K562 (cell line): ENCODE data around the gene STEEP1. TPM values are rescaled to one million over a fixed set of nuclear protein-coding genes. Genes with fewer than 3 reads are reported as not detected.

Experiments used
- ATAC-seq: fragments of 200-7000 bp; cut with Tn5 transposase; 3 replicates; pipeline ENCODE4 v1.9.1; 2020; ENCODE audit warnings: moderate library complexity
- BruUV-seq: library from RNA; stranded (reverse); fragments of 400-500 nt; replicated peaks from 2 replicates; lab custom pipeline; 2021; lab: Mats Ljungman, UMichigan
- CTCF ChIA-PET: fragments of 300-600 bp; formaldehyde crosslinking; extraction: SDS; loops from one replicate; lab custom pipeline; 2021; ENCODE audit warnings: low intra/inter-chr PET ratio; lab: Yijun Ruan, JAX
- POLR2A ChIA-PET: fragments of 300-600, 350-650 bp; sonication (Branson Sonifier 250); formaldehyde crosslinking; extraction: SDS; loops from one replicate; lab custom pipeline; 2021; ENCODE audit warnings: antibody characterized with exemption, inconsistent platforms; lab: Yijun Ruan, JAX
- DNase-seq, 4 experiments: peaks; one replicate each; pipeline versions ENCODE4 v3.0.0 to v3.0.0-alpha.2; 2011 to 2018; ENCODE audit warnings: low spot score in 3 of 4, mixed read lengths in 3 of 4; ENCODE audit errors: extremely low read depth in 1 of 4
- FAIRE-seq: peaks from 2 replicates; lab custom pipeline; 2011; peaks lifted over from hg19 to GRCh38; lab: Jason Lieb, UNC
- H2AFZ ChIP-seq: 2 replicates; pipeline ENCODE4 v1.6.0; 2011; ENCODE audit warnings: low read depth, low read length, control low read depth, inconsistent platforms
- H3K27ac ChIP-seq: fragments of 200-600 bp; 3 replicates; pipeline ENCODE4 v1.8.0; 2011; ENCODE audit warnings: low read depth, mild to moderate bottlenecking, control low read depth, inconsistent platforms, low read length, moderate library complexity, mixed read lengths; ENCODE audit errors: extremely low read depth
- H3K27me3 ChIP-seq, 2 experiments: fragments of 300-600 bp in 1 of 2; 2 replicates in 1 of 2; 3 replicates in 1 of 2; pipeline versions ENCODE4 v1.6.0 to v1.8.0; 2011; ENCODE audit warnings: inconsistent platforms in 2 of 2, low read length in 2 of 2, mild to moderate bottlenecking in 1 of 2, mixed read lengths in 1 of 2, moderate library complexity in 1 of 2; ENCODE audit not compliant: control insufficient read depth in 2 of 2, insufficient read depth in 2 of 2
- H3K36me3 ChIP-seq: fragments of 300-600 bp; 3 replicates; pipeline ENCODE4 v1.8.0; 2011; ENCODE audit warnings: mild to moderate bottlenecking, low read length, inconsistent platforms; ENCODE audit not compliant: control insufficient read depth, insufficient read depth
- H3K4me1 ChIP-seq, 2 experiments: fragments of 200-600 bp in 1 of 2; replicated peaks in 1 of 2; 2 replicates in 1 of 2; 3 replicates in 1 of 2; pipeline versions ENCODE4 v1.5.1 to v1.8.0; 2011; ENCODE audit warnings: inconsistent platforms in 2 of 2, low read length in 2 of 2, mild to moderate bottlenecking in 1 of 2, mixed read lengths in 1 of 2, moderate library complexity in 1 of 2; ENCODE audit not compliant: control insufficient read depth in 2 of 2, insufficient read depth in 2 of 2
- H3K4me2 ChIP-seq: 2 replicates; pipeline ENCODE4 v1.6.1; 2011; ENCODE audit warnings: low read length, control low read depth, inconsistent platforms, mixed read lengths; ENCODE audit not compliant: insufficient read depth
- H3K4me3 ChIP-seq: fragments of 200-600 bp; sonication (generic), shearing (Covaris generic); 2 replicates; pipeline ENCODE4 v1.5.1; 2016; ENCODE audit warnings: control low read depth, inconsistent platforms
- H3K79me2 ChIP-seq: fragments of 200-600 bp; 3 replicates; pipeline ENCODE4 v1.8.0; 2011; ENCODE audit warnings: low read length, inconsistent platforms; ENCODE audit not compliant: control insufficient read depth, insufficient read depth
- H3K9ac ChIP-seq, 2 experiments: 2 replicates each; pipeline versions ENCODE4 v1.6.0 to v1.6.1; 2011; ENCODE audit warnings: low read depth in 2 of 2, low read length in 2 of 2, control low read depth in 1 of 2, inconsistent platforms in 1 of 2, mild to moderate bottlenecking in 1 of 2, mixed read lengths in 1 of 2; ENCODE audit not compliant: insufficient read depth in 1 of 2
- H3K9me1 ChIP-seq: one replicate; pipeline ENCODE4 v1.6.0; 2011; ENCODE audit warnings: inconsistent platforms, mild to moderate bottlenecking, low read length, moderate library complexity; ENCODE audit not compliant: control insufficient read depth, insufficient read depth
- H3K9me3 ChIP-seq: replicated peaks from 2 replicates; pipeline ENCODE4 v1.5.1; 2011; ENCODE audit warnings: low read depth, low read length, inconsistent platforms; ENCODE audit not compliant: control insufficient read depth, insufficient read depth
- H4K20me1 ChIP-seq: replicated peaks from 2 replicates; pipeline ENCODE4 v1.6.1; 2011; ENCODE audit warnings: low read length, inconsistent platforms, mixed read lengths; ENCODE audit not compliant: control insufficient read depth, insufficient read depth
- ATF1 ChIP-seq, 2 experiments: fragments of 450-650 bp in 1 of 2; IDR thresholded peaks; 2 replicates each; pipeline ENCODE4 v1.6.1; 2016; ENCODE audit warnings: missing compliant biosample characterization in 1 of 2, missing genetic modification characterization in 1 of 2
- BCLAF1 ChIP-seq, 2 experiments: fragments of 450-650 bp in 1 of 2; IDR thresholded peaks; 2 replicates each; pipeline ENCODE4 v1.6.1; 2011 to 2017; ENCODE audit warnings: low read depth in 2 of 2, antibody characterized with exemption in 1 of 2, borderline replicate concordance in 1 of 2, low read length in 1 of 2, mild to moderate bottlenecking in 1 of 2, mixed read lengths in 1 of 2; ENCODE audit not compliant: control insufficient read depth in 1 of 2
- ERF ChIP-seq: fragments of 450-650 bp; formaldehyde crosslinking; IDR thresholded peaks from 2 replicates; pipeline ENCODE4 v1.4.0; 2020; ENCODE audit warnings: mild to moderate bottlenecking, mixed read lengths
- HMG20A ChIP-seq: fragments of 450-650 bp; formaldehyde crosslinking; conservative IDR thresholded peaks from 2 replicates; pipeline ENCODE4 v1.4.0; 2020; ENCODE audit warnings: mild to moderate bottlenecking, mixed read lengths
- KAT7 ChIP-seq: sonication (generic); formaldehyde crosslinking; IDR thresholded peaks from 2 replicates; pipeline ENCODE4 v1.8.0; 2022; ENCODE audit warnings: missing genetic modification reagents, mild to moderate bottlenecking, borderline replicate concordance
- LARP7 ChIP-seq: fragments of 450-650 bp; IDR thresholded peaks from 2 replicates; pipeline ENCODE4 v1.6.1; 2016
- NR2F6 ChIP-seq: fragments of 450-650 bp; formaldehyde crosslinking; IDR thresholded peaks from 2 replicates; pipeline ENCODE4 v1.4.0; 2020; ENCODE audit warnings: mild to moderate bottlenecking
- ZNF584 ChIP-seq: fragments of 200-800 bp; sonication (Bioruptor generic); IDR thresholded peaks from 2 replicates; pipeline ENCODE4 v1.6.1; 2016; ENCODE audit warnings: low read depth, mild to moderate bottlenecking, missing genetic modification characterization, missing compliant biosample characterization
- ZNF668 ChIP-seq: fragments of 250-450 bp; sonication (Bioruptor Pico); IDR thresholded peaks from 2 replicates; pipeline ENCODE4 v1.8.0; 2022; ENCODE audit warnings: mild to moderate bottlenecking, inconsistent platforms
- WGBS: fragments of 100-300 bp; shearing (Covaris generic); methylation state at CpG from one replicate; pipeline ENCODE4 v1.1.6; 2016; ENCODE audit warnings: low coverage, mixed read lengths; ENCODE audit not compliant: insufficient coverage; ENCODE audit errors: missing lambda C conversion rate; 5-methylcytosine and 5-hydroxymethylcytosine counted together
- in situ Hi-C: fragments of 300-500 bp; cut with MboI; formaldehyde crosslinking; loops from 4 replicates; pipeline ENCODE4 v1.15.0; 2018; ENCODE audit warnings: inconsistent platforms, mixed read lengths
- intact Hi-C: fragments of 100-400 bp; cut with micrococcal nuclease; formaldehyde crosslinking; loops from 2 replicates; pipeline ENCODE4 v1.14.2; 2022
- polyA plus RNA-seq, 8 experiments: library from polyadenylated mRNA; depleted of rRNA in 4 of 8; stranded (reverse) in 5 of 8; unstranded in 3 of 8; fragments of >200 nt; fragmentation: Nextera tagmentation in 2 of 8; fragmentation: Illumina TruSeq in 1 of 8; extraction: Ambion mirVana in 2 of 8; extraction: Trizol in 1 of 8; gene quantifications; 2 replicates each; pipeline versions ENCODE4 v1.2.1 to v1.2.3, GENCODE V29; 2011 to 2014; ENCODE audit warnings: inconsistent platforms in 1 of 8, missing spikeins in 1 of 8
- total RNA-seq, 7 experiments: library from RNA; depleted of rRNA in 6 of 7; stranded (reverse); fragments of >200 nt in 6 of 7; fragmentation: Illumina TruSeq in 2 of 7; extraction: Trizol in 2 of 7; gene quantifications; 2 replicates each; pipeline versions ENCODE4 v1.2.1 to v1.2.3, GENCODE V29; 2011 to 2021; ENCODE audit warnings: low replicate concordance in 1 of 7
- TF ChIP-seq, protein P1 (sequence below): fragments of 450-650 bp; conservative IDR thresholded peaks from 2 replicates; pipeline ENCODE4 v1.6.1; 2016; ENCODE audit warnings: missing genetic modification characterization, low read depth, mild to moderate bottlenecking, control low read depth, missing compliant biosample characterization

STEEP1 gene
- total and polyA plus RNA-seq, 9 of the 15 experiments (the other 6 are each of a cell fraction or from before 2014, with no cell fraction given): 15.0 to 73.7 (median 40.3) TPM

DNA sequence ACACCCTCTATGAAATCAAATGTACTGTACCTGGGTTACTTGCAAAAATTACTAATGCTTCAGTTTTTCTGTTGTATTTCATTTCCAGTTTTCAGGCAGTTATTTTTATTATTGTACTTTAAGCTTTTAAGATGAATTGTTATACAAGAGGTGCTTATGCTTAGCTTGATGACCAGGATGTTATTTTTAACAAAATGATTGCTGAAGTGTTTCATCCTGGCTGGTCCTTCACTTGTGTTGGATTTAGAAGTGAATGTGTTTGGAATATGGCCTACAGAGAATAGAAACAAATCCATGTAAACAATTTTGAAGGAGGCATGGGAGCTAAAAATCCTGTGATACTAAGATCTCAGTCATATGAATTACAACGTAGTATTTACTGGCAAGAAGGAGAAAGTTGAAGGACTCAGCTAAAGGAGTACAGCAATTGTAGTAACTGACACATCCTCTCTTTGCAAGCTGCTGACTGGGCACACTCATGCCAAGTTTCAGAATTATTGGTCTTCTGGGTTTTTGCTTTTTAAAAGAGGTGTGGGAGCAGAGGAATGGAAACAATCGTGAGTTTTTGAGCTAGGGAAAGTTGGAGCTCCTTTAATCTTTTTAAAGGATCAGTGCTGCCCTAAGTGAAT lies 18.3 kb upstream of the STEEP1 start:
- Histone ChIP-seq H3K36me3 (peaks cover 20% of the 10 kb centered on the region), H3K4me3 (no peak overlapping the region), H3K4me2 (no peak overlapping the region), H3K9me3 (no peaks in the 10 kb centered on the region), H4K20me1 (no peaks in the 10 kb centered on the region), H3K9me1 (no peaks in the 10 kb centered on the region), H3K27me3 (no peaks in the 10 kb centered on the region), H3K79me2 (no peaks in the 10 kb centered on the region; the same call in 2 of the 3 replicates), H3K4me1 (no peaks in the 10 kb centered on the region), H3K9ac (no peak overlapping the region), H2AFZ (no peak overlapping the region), H3K27ac (no peak overlapping the region)
- ChIA-PET CTCF (no interaction called here), POLR2A (interaction anchor here (0.6 to 1.8 kb wide), 5 partner anchors 9 to 194 kb away, joined by 4 to 11 read pairs (median 4); partner anchors contain the start of genes NKRF and UBE2A)
- intact Hi-C loops (no loop called here), in situ Hi-C loops (no loop called here)
- no peak for ATAC-seq
- TF ChIP-seq ZNF668 (CRISPR knock-in tag) (no peak), NR2F6 (CRISPR knock-in tag) (no peak), HMG20A (CRISPR knock-in tag) (no peak), ERF (no peak), KAT7 (no peak), LARP7 (no peak), BCLAF1 (IDR thresholded peaks at IDR 0.05; ENCODE audit: borderline replicate concordance in 1 of 2, control insufficient read depth in 1 of 2, low read depth in 2 of 2, low read length in 1 of 2) (no peak), ZNF584 (CRISPR knock-in tag) (no peak), ATF1 (CRISPR knock-in tag; IDR thresholded peaks at IDR 0.05) (no peak), ATF1 (tag; IDR thresholded peaks at IDR 0.05) (no peak)
- TF ChIP-seq, protein P1, sequence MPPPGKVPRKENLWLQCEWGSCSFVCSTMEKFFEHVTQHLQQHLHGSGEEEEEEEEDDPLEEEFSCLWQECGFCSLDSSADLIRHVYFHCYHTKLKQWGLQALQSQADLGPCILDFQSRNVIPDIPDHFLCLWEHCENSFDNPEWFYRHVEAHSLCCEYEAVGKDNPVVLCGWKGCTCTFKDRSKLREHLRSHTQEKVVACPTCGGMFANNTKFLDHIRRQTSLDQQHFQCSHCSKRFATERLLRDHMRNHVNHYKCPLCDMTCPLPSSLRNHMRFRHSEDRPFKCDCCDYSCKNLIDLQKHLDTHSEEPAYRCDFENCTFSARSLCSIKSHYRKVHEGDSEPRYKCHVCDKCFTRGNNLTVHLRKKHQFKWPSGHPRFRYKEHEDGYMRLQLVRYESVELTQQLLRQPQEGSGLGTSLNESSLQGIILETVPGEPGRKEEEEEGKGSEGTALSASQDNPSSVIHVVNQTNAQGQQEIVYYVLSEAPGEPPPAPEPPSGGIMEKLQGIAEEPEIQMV: no peak
- WGBS: 75% methylated on average over 2 of the region's 2 CpGs
- BruUV-seq: no TSS peak
- no peak for DNase-seq
- FAIRE-seq: no peak
